Measurements from ENCODE around the gene CCDC74B. TPM values are rescaled to one million over a fixed set of nuclear protein-coding genes. Genes with fewer than 3 reads are reported as not detected.
"Not testable (repeated sequence)": the region's sequence is repeated elsewhere in the genome, so short reads cannot be mapped to it uniquely, and the experiment has no call there.

CCDC74B gene
- total RNA-seq, 2 donors from 2014 or later, result 0.99 to 1.0 TPM

GRCh38 chr2:130183512-130184373, 38.8 kb upstream of the CCDC74B start:
- TF ChIP-seq CTCF (IDR thresholded peaks at IDR 0.05), result no peak
- no peak for TF ChIP-seq POLR2A (IDR thresholded peaks at IDR 0.05)
- Histone ChIP-seq H3K27me3 (no peaks in the 10 kb centered on the region), H3K27ac (no peak overlapping the region), H3K4me1 (peaks cover 27% of the 10 kb centered on the region), H3K36me3 (replicated peaks in 1 of 2; ENCODE audit: insufficient read depth in 1 of 2, low read depth in 2 of 2) (no peaks in the 10 kb centered on the region), H3K4me3 (no peak overlapping the region), H3K9me3 (no peaks in the 10 kb centered on the region)
- ATAC-seq (no peak), DNase-seq (peak in 3 of 4 donors; percentile 7 to 21 (median 19))
- WGBS, 2 donors, result 68 to 79% methylated on average over 25 to 26 of the region's 26 CpGs
- intact Hi-C loops (cut with DNase I), result loop anchor here (5.0 kb wide), 1 partner anchor 159 kb away; the partner anchor contains the start of gene IMP4

DNA sequence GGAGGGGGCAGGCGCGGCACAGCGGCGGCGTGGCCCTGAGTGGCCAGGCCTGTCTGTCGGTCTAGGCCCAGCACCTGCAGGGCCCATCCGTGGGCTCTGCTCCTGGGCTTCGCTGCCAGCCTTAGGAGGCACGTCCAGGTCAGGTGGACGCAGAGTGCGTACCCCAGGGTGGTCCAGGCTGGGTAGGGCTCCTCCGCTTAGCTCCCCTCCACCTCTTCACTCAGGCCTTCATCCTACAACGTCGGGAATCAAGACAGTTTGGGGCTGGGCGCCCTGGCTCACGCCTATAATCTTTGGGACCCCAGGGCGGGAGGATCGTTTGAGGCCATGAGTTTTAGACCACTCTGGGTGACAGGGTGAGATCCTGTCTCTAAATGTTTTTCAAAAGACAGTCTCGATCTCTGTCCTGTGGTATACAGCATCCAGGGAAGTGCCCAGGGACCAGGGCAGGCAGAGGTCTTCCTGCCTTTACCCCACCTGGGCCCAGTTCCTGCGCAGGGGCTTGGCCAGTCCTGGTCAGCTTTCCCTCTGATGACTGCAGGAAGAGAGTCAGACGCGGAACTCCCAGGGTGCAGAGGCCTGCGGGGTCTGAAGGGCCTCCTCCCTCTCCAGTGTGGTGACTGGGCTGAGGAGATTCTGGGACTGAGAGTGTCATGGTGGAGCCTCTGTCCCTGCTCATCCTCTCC, 38.1 kb upstream of the CCDC74B start:
- Histone ChIP-seq H3K4me3 (peak overlapping the region in 1 of 2 donors; percentile 86), H3K27ac (peak overlapping the region in 3 of 4 donors; percentile 1 to 90 (median 79)), H3K4me1 (peaks cover 27% of the 10 kb centered on the region)
- H3K27me3 ChIP-seq; H3K36me3 ChIP-seq (replicated peaks in 1 of 2; ENCODE audit: insufficient read depth in 1 of 2, low read depth in 2 of 2); H3K9me3 ChIP-seq; ATAC-seq; DNase-seq: not testable (repeated sequence)
- 26 to 29% methylated on average over 4 to 16 of the region's 23 CpGs for WGBS, 2 donors
- intact Hi-C loops (cut with DNase I), result loop anchor here (5.0 kb wide), 1 partner anchor 159 kb away; the partner anchor contains the start of gene IMP4

- Histone ChIP-seq H3K27ac (peak within 1 kb of the TSS; percentile 79 to 93 (median 91)), H3K4me3 (peak within 1 kb of the TSS; percentile 86 to 90), H3K4me1 (peaks cover 27% of the 10 kb centered on the region)
- not testable (repeated sequence) for H3K9me3 ChIP-seq; H3K36me3 ChIP-seq (replicated peaks in 1 of 2; ENCODE audit: insufficient read depth in 1 of 2, low read depth in 2 of 2); H3K27me3 ChIP-seq
- DNase-seq, result peak; percentile 86 to 89 (median 88)
- ATAC-seq, result peak; percentile 87
- 0 to 1% methylated on average over 1 to 72 of the region's 86 CpGs for WGBS, 2 donors
- TF ChIP-seq CTCF (IDR thresholded peaks at IDR 0.05) (peak; percentile 48 to 94 (median 89)), POLR2A (IDR thresholded peaks at IDR 0.05) (peak; percentile 46 to 58 (median 56))
- intact Hi-C loops (cut with DNase I), result loop anchor here (5.0 kb wide), 1 partner anchor 160 kb away; the partner anchor contains the start of gene IMP4
Measured at GRCh38 chr2:130181880-130182682, 37.2 kb upstream of the CCDC74B start, which contains the start of gene MZT2B. MZT2B (plus strand) TSS chr2:130182262; CDS start chr2:130182283, 21 bp downstream.

DNA sequence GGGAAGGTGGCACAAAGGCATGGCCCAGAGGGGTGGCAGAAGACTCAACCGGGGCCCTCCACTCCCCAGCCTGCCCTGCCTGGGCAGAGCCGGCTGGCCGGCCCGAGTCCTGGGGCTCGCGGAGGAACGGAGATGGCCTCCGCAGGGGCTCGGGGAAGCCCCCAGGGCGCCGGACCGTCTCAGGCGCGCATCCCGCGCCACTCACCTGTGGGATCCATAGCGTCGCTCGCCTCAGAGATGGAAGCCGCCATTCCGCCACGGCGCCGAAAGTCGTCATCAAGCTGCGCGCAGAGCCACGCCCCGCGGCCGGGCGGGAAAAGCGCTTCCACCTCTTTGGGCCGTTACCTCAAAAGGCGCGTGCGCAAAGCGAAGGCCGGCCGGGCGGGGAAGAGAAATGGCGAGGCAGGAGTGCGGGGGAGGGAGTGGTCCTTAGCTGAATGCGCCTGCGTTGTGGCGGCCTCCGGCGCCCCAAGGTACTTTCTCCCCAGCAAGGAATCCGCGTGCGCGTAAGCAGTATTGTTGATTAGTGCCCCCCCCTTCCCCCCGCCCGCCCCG, 36.5 kb upstream of the CCDC74B start, which contains the start of gene SMPD4:
TSS of gene SMPD4 (minus strand) at position 278 of the 555 bp plus-strand sequence. CDS start 5,010 bp downstream, outside the sequence.
- ATAC-seq, result peak; percentile 90
- H3K27me3 ChIP-seq, result no peaks in the 10 kb centered on the region
- H3K4me1 ChIP-seq, result peaks cover 27% of the 10 kb centered on the region
- no peaks in the 10 kb centered on the region for H3K36me3 ChIP-seq (replicated peaks in 1 of 2; ENCODE audit: insufficient read depth in 1 of 2, low read depth in 2 of 2)
- TF ChIP-seq CTCF (IDR thresholded peaks at IDR 0.05), result no peak
- TF ChIP-seq POLR2A (IDR thresholded peaks at IDR 0.05), result peak; percentile 34 to 69 (median 58)
- H3K4me3 ChIP-seq, result peak within 1 kb of the TSS; percentile 86 to 90
- H3K27ac ChIP-seq, result peak within 1 kb of the TSS; percentile 79 to 93 (median 91)
- peak; percentile 97 to 98 (median 98) for DNase-seq
- intact Hi-C loops (cut with DNase I), result loop anchor here (5.0 kb wide), 1 partner anchor 161 kb away; the partner anchor contains the start of gene IMP4
- no peaks in the 10 kb centered on the region for H3K9me3 ChIP-seq
- 0% methylated on average over 44 to 53 of the region's 55 CpGs for WGBS, 2 donors

DNA sequence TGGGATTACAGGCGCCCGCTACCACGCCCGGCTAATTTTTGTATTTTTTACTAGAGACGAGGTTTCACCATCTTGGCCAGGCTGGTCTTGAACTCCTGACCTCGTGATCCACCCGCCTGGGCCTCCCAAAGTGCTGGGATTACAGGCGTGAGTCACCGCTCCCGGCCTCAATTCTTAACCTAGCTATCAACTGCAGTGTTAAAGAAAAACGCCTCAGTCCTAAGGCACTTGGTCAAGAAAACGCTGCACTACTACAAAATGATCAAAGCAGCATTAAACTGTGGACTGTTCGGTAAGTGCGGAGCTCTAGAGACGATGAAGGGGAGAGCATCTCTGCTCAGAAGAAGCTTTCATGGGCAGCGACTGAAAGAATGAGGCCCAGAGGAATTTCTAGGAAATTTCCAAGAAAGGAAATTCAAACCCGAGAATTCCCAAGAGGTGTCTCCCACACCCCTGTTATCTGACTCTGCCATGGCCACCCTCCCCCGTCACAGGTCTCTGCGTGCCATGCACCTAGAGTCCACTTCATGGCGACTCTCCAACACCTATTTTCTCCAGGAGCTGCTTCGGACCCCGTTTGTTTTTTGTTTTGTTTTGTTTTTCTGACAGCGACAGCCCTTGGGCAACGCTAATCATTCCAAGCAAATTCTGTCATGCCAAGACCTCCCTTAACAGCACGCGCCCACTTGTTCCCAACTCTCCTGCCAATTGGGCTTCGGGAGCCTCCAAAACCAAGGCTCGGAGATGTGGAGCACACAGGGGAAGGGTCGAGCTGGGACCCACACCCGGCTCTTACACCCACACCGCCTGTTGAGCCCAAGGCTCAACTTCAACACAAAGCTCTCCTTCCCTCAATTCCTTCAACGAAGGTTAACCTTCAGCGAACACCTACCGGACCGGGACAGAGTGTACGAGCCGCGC, 35.8 kb upstream of the CCDC74B start:
- not testable (repeated sequence) for ATAC-seq; H3K27me3 ChIP-seq; H3K9me3 ChIP-seq; DNase-seq; H3K36me3 ChIP-seq (replicated peaks in 1 of 2; ENCODE audit: insufficient read depth in 1 of 2, low read depth in 2 of 2)
- intact Hi-C loops (cut with DNase I), result loop anchor here (5.0 kb wide), 1 partner anchor 162 kb away; the partner anchor contains the start of gene IMP4
- H3K4me1 ChIP-seq, result peaks cover 27% of the 10 kb centered on the region
- H3K4me3 ChIP-seq, result peak overlapping the region; percentile 86 to 90
- WGBS, 2 donors, result 21 to 28% methylated on average over 34 to 38 of the region's 38 CpGs
- H3K27ac ChIP-seq, result peak overlapping the region; percentile 50 to 93 (median 84)

GRCh38 chr2:130174866-130175265, 30.0 kb upstream of the CCDC74B start:
- H3K4me1 ChIP-seq; H3K27me3 ChIP-seq; ATAC-seq; H3K27ac ChIP-seq; H3K9me3 ChIP-seq; intact Hi-C loops (cut with DNase I); H3K4me3 ChIP-seq; DNase-seq; H3K36me3 ChIP-seq (replicated peaks in 1 of 2; ENCODE audit: insufficient read depth in 1 of 2, low read depth in 2 of 2): not testable (repeated sequence)
- WGBS, 2 donors, result 86 to 88% methylated on average over 5 of the region's 5 CpGs
